Measurements from ENCODE around the gene KCNH8.

- TF ChIP-seq, protein P1, sequence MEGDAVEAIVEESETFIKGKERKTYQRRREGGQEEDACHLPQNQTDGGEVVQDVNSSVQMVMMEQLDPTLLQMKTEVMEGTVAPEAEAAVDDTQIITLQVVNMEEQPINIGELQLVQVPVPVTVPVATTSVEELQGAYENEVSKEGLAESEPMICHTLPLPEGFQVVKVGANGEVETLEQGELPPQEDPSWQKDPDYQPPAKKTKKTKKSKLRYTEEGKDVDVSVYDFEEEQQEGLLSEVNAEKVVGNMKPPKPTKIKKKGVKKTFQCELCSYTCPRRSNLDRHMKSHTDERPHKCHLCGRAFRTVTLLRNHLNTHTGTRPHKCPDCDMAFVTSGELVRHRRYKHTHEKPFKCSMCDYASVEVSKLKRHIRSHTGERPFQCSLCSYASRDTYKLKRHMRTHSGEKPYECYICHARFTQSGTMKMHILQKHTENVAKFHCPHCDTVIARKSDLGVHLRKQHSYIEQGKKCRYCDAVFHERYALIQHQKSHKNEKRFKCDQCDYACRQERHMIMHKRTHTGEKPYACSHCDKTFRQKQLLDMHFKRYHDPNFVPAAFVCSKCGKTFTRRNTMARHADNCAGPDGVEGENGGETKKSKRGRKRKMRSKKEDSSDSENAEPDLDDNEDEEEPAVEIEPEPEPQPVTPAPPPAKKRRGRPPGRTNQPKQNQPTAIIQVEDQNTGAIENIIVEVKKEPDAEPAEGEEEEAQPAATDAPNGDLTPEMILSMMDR (IDR thresholded peaks at IDR 0.05 in 2 of 3, conservative IDR thresholded peaks at IDR 0.05 in 1 of 3; ENCODE audit: borderline replicate concordance in 1 of 3, insufficient read depth in 1 of 3, low read depth in 2 of 3, low read length in 2 of 3) = no peak
- TF ChIP-seq POLR2AphosphoS5 (IDR thresholded peaks at IDR 0.05; ENCODE audit: low read depth, low read length) (no peak), POLR2A (IDR thresholded peaks at IDR 0.05; ENCODE audit: borderline replicate concordance, extremely low read depth, insufficient read depth, insufficient read length) (no peak), EGR1 (IDR thresholded peaks at IDR 0.05; ENCODE audit: low read depth) (no peak), EZH2 (IDR thresholded peaks at IDR 0.05) (no peak), EZH2phosphoT487 (IDR thresholded peaks at IDR 0.05; ENCODE audit: borderline replicate concordance) (no peak), CEBPB (IDR thresholded peaks at IDR 0.05; ENCODE audit: low read depth) (no peak), SP1 (IDR thresholded peaks at IDR 0.05; ENCODE audit: low read depth) (no peak)
- TF ChIP-seq, protein P2, sequence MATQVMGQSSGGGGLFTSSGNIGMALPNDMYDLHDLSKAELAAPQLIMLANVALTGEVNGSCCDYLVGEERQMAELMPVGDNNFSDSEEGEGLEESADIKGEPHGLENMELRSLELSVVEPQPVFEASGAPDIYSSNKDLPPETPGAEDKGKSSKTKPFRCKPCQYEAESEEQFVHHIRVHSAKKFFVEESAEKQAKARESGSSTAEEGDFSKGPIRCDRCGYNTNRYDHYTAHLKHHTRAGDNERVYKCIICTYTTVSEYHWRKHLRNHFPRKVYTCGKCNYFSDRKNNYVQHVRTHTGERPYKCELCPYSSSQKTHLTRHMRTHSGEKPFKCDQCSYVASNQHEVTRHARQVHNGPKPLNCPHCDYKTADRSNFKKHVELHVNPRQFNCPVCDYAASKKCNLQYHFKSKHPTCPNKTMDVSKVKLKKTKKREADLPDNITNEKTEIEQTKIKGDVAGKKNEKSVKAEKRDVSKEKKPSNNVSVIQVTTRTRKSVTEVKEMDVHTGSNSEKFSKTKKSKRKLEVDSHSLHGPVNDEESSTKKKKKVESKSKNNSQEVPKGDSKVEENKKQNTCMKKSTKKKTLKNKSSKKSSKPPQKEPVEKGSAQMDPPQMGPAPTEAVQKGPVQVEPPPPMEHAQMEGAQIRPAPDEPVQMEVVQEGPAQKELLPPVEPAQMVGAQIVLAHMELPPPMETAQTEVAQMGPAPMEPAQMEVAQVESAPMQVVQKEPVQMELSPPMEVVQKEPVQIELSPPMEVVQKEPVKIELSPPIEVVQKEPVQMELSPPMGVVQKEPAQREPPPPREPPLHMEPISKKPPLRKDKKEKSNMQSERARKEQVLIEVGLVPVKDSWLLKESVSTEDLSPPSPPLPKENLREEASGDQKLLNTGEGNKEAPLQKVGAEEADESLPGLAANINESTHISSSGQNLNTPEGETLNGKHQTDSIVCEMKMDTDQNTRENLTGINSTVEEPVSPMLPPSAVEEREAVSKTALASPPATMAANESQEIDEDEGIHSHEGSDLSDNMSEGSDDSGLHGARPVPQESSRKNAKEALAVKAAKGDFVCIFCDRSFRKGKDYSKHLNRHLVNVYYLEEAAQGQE (IDR thresholded peaks at IDR 0.05; ENCODE audit: low read depth) = no peak
- TF ChIP-seq, protein P3, sequence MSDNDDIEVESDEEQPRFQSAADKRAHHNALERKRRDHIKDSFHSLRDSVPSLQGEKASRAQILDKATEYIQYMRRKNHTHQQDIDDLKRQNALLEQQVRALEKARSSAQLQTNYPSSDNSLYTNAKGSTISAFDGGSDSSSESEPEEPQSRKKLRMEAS (IDR thresholded peaks at IDR 0.05) = no peak
Observed at GRCh38 chr3:19364148-19364547, 215.8 kb downstream of the KCNH8 start.

Data from HCT116 (cell line).